ENCODE data around the gene R3HDM4.

The R3HDM4 gene

DNA sequence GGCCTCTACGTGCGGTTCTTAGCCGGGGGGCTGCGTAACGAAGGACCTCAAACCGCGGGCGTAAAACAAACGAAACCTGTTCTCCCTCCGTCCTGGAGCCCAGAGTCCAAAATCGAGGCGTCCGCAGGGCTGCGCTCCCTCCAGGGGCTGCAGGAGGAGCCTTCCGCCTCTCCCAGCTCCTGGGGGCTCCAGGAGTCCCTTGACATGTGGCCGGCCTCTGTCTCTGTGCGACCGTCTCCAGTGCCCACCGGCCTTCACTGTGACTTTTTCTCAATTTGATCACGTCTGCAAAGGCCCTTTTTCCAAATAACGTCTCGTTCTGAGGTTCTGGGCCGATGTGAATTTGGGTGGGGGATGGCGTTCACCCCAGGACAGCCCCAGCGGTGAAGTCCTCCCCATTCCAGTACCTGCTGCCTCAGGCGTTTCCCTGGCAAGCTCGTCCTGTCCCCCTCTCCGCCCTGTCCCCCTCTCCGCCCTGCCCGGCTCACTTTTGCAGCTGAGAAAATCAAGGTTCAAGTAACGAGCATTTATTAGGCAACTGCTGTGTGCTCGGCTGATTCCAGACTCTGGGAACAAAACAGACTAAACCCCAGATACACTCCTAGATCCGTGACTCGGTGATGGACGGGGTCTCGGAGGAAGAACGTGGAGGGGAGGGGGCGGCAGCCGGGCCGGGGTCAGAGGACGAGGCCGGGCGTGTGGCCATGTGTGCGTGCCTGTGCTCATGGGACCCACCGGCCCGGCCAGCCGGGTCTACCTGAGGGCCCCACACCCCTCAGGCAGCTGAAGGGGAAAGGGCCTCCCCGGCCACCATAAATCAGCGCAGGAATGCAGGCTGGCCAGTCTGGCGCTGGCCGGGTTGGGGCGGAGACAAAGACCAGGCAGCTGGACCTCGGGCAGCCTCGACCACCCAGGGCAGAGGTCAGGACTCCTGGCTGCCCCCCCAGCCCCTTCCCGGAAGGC lies 43.1 kb upstream of the R3HDM4 start:
- H3K27ac ChIP-seq: no peak overlapping the region
- no peak for TF ChIP-seq ZFX (IDR thresholded peaks at IDR 0.05; ENCODE audit: borderline replicate concordance)
- TF ChIP-seq, protein P1, sequence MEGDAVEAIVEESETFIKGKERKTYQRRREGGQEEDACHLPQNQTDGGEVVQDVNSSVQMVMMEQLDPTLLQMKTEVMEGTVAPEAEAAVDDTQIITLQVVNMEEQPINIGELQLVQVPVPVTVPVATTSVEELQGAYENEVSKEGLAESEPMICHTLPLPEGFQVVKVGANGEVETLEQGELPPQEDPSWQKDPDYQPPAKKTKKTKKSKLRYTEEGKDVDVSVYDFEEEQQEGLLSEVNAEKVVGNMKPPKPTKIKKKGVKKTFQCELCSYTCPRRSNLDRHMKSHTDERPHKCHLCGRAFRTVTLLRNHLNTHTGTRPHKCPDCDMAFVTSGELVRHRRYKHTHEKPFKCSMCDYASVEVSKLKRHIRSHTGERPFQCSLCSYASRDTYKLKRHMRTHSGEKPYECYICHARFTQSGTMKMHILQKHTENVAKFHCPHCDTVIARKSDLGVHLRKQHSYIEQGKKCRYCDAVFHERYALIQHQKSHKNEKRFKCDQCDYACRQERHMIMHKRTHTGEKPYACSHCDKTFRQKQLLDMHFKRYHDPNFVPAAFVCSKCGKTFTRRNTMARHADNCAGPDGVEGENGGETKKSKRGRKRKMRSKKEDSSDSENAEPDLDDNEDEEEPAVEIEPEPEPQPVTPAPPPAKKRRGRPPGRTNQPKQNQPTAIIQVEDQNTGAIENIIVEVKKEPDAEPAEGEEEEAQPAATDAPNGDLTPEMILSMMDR (IDR thresholded peaks at IDR 0.05): no peak

DNA sequence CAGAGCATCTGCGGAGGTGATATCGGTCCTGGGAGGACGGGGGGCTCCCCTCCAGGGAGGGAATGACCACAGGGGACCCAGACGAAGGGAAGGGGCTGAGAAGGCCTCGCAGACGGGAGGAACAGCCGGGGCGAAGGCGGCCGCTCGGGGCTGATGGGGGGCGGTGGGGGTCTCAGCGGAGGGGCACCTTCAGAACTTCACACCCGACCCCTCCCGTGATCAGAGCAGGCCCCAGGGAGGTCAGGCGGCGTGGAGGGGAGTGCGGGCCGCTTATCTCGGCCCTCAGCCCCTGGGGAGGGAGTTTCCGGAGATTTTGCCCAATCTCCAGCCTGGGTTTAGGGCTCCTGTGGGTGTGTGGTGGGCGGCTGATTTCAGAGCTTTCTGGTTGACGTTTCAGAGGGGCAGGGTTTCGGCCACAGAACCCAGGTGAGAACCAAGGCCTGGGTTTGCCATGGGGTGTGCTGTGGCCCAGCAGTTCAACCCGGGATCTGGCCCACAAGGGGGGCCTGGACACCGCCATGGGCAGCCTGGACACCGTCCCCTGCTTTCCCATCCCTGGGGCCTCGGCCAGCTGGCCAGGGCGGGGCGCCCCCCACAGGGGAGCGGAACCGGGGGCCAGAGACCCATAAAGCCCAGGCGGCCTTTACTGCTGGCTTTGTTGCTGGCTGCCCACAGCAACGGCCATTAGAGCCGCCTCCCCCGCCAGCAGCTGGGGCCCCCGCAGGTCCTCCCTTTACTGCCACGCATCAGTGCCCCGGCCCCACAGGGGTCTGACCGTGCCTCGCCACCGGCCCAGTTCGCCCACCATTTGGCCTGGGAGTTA lies 41.9 kb upstream of the R3HDM4 start:
- TF ChIP-seq, protein P1 (IDR thresholded peaks at IDR 0.05): no peak
- no peak overlapping the region for H3K27ac ChIP-seq

DNA sequence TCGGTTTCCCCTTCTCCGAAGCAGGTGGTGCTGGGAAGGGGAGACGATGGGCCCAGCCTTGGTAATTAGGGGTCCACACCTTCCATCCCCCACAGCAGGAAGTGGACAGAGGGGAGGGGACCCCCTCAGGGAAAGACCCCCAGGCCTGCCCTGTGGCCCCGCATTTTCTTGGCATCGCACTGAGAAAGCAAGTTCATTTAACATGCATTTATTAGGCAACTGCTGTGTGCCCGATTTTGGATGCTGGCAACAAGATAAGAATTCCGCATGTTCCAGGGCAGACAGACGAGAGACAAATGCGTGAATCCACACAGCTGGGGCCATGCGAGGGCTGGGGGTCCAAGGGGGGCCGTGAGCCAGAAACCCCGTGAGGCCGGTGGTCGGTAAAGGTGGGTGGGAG lies 41.3 kb upstream of the R3HDM4 start:
- H3K27ac ChIP-seq: no peak overlapping the region
- TF ChIP-seq, protein P1 (IDR thresholded peaks at IDR 0.05): no peak
- TF ChIP-seq ZFX (IDR thresholded peaks at IDR 0.05; ENCODE audit: borderline replicate concordance): no peak

DNA sequence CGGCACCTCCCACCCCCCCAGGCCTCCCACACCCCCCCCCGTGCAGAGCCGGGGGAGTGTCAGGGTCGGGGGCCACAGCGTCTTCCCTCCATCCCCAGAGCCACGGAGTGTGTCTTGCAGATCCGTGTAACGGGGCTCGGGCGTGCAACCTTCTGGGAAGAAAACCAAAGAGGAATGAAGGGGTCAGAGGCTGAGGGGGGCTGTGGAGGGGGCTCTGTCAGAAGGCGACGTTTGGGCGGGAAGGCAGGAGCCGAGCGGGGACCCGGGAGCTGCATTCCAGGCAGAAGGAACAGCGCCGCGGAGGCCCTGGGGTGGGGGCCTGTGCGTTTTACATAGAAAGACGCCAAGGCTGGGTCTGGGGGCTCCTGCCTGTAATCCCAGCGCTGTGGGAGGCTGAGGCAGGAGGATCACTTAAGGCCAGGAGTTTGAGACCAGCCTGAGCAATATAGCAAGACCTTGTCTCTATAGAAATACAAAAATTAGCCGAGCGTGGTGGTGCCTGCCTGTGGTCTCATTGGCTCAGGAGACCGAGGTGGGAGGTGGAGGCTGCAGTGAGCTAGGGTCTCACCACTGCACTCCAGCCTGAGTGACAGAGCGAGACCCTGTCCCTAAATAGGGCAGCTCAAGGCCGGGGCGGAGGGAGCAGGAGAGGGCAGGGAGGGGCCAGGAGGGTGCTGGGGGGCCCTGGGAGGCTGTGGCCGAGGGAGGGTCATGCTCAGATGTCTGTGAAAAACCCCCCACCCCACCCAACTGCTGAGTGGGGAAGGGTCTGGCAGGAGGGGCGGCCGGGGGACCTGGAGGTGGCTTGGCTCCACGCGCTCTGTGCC lies 40.6 kb upstream of the R3HDM4 start:
- TF ChIP-seq, protein P1 (IDR thresholded peaks at IDR 0.05): no peak
- no peak for TF ChIP-seq ZFX (IDR thresholded peaks at IDR 0.05; ENCODE audit: borderline replicate concordance)
- no peak overlapping the region for H3K27ac ChIP-seq

DNA sequence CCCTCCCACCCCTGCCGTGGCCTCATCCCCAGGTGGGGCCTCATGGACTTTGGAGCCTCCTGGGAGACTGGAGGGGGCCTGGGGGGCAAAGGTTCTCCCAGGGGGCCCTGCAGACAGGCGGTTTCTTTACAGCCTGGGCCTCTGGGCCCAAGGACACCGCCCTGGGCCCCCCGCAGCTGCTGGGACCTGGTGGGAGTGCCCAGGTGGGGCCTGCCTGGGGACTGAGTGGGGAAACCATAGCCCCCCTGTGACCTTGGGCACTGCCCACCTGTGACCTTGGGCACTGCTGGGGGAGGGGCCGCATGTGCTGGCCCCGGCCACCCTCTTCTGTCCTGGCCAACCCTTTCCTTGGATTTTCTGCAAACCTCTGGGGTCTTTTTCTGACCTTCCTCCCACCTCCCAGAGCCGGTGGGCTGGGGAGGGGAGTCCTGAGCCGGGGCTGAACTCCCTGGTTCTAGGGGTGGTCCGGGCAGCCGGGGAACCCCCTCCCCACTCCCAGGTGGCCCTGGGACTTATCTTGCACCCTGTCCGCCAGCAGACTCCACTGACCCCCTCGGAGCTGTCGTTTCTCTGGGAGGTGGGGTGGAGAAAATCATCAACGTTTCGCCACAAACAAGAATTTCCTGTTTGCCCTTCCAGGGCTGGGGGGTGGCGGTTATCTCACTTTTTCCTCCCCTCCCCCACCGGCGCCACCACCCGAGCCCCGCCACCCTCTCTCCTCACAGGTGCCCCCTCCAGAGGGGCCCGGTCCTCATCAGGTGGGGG lies 39.8 kb upstream of the R3HDM4 start:
- no peak overlapping the region for H3K27ac ChIP-seq
- TF ChIP-seq, protein P1 (IDR thresholded peaks at IDR 0.05): no peak
- no peak for TF ChIP-seq ZFX (IDR thresholded peaks at IDR 0.05; ENCODE audit: borderline replicate concordance)

DNA sequence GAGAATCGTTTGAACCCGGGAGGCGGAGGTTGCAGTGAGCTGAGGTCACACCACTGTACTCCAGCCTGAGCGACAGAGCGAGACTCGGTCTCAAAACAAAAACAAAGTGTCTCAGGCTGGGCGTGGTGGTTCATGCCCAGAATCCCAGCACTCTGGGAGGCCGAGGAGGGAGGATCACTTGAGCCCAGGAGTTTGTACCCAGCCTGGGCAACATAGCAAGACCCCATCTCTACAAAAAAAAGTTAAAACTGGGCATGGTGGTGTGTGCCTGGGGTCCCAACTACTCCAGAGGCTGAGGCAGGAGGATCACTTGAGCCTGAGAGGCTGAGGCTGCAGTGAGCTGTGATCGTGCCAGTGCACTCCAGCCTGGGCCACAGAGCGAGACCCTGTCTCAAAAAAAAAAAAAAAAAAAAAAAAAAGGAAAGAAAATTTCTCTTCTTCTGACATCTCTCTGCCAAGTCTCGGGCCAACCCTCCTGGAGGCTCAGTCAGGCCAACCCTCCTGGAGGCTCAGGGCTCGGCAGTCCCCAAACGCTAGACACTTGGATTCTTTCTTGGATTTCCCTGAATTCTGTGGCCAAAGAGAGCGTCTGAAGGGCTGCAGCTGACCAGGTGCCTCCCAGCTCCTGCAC lies 39.1 kb upstream of the R3HDM4 start:
- TF ChIP-seq, protein P1 (IDR thresholded peaks at IDR 0.05): no peak
- H3K27ac ChIP-seq: no peak overlapping the region

Data from 22Rv1 (cell line).